H9 (cell line): Measurements from ENCODE around the gene ZNF232. TPM values are rescaled to one million over a fixed set of nuclear protein-coding genes. Genes with fewer than 3 reads are reported as not detected.
"Not testable (repeated sequence)": the region's sequence is repeated elsewhere in the genome, so short reads cannot be mapped to it uniquely, and the experiment has no call there.

Experiments
- DNase-seq: peaks from one replicate; pipeline ENCODE4 v3.0.0-alpha.2; 2017
- H2AFZ ChIP-seq: one replicate; pipeline ENCODE4 v1.6.1; 2013; ENCODE audit warnings: mild to moderate bottlenecking, low read length, control low read depth, moderate library complexity
- H2AK5ac ChIP-seq: 2 replicates; pipeline ENCODE4 v1.6.1; 2013; ENCODE audit warnings: low read length, control low read depth, mixed read lengths; ENCODE audit not compliant: insufficient read length
- H2BK120ac ChIP-seq: one replicate; pipeline ENCODE4 v1.6.1; 2013; ENCODE audit warnings: low read depth, mild to moderate bottlenecking, low read length, control low read depth, inconsistent platforms; ENCODE audit not compliant: poor library complexity, severe bottlenecking
- H2BK12ac ChIP-seq: 2 replicates; pipeline ENCODE4 v1.6.1; 2013; ENCODE audit warnings: low read length, control low read depth, mixed read lengths, low read depth; ENCODE audit not compliant: insufficient read length
- H2BK15ac ChIP-seq: 2 replicates; pipeline ENCODE4 v1.6.1; 2013; ENCODE audit warnings: low read depth, low read length, control low read depth
- H2BK20ac ChIP-seq: one replicate; pipeline ENCODE4 v1.6.1; 2013; ENCODE audit warnings: low read depth, mild to moderate bottlenecking, low read length, control low read depth, inconsistent platforms; ENCODE audit not compliant: poor library complexity, severe bottlenecking
- H2BK5ac ChIP-seq: 2 replicates; pipeline ENCODE4 v1.6.1; 2013; ENCODE audit warnings: low read length, control low read depth, mixed read lengths; ENCODE audit not compliant: insufficient read length
- H3K14ac ChIP-seq: 2 replicates; pipeline ENCODE4 v1.6.1; 2013; ENCODE audit warnings: low read length, control low read depth; ENCODE audit not compliant: insufficient read depth
- H3K18ac ChIP-seq: 2 replicates; pipeline ENCODE4 v1.6.1; 2013; ENCODE audit warnings: low read depth, mild to moderate bottlenecking, mixed read lengths, low read length, control low read depth; ENCODE audit not compliant: insufficient read length
- H3K23ac ChIP-seq: 2 replicates; pipeline ENCODE4 v1.6.1; 2013; ENCODE audit warnings: low read length, control low read depth, mixed read lengths, low read depth; ENCODE audit not compliant: insufficient read length
- H3K23me2 ChIP-seq: 2 replicates; pipeline ENCODE4 v1.6.1; 2013; ENCODE audit warnings: low read depth, mild to moderate bottlenecking, mixed read lengths, low read length, control low read depth; ENCODE audit not compliant: insufficient read length, poor library complexity, severe bottlenecking
- H3K27ac ChIP-seq: 2 replicates; pipeline ENCODE4 v1.5.1; 2013; ENCODE audit warnings: low read length, control low read depth, mixed read lengths, low read depth; ENCODE audit not compliant: insufficient read length
- H3K27me3 ChIP-seq: 2 replicates; pipeline ENCODE4 v1.6.1; 2013; ENCODE audit warnings: low read length, control low read depth, inconsistent platforms; ENCODE audit not compliant: insufficient read depth
- H3K4ac ChIP-seq: 2 replicates; pipeline ENCODE4 v1.6.1; 2013; ENCODE audit warnings: low read depth, mild to moderate bottlenecking, control low read depth, inconsistent platforms, low read length, moderate library complexity
- H3K4me1 ChIP-seq: 2 replicates; pipeline ENCODE4 v1.6.1; 2013; ENCODE audit warnings: low read length, control low read depth, inconsistent platforms; ENCODE audit not compliant: insufficient read depth
- H3K4me2 ChIP-seq: 2 replicates; pipeline ENCODE4 v1.6.1; 2013; ENCODE audit warnings: low read length, control low read depth, mixed read lengths; ENCODE audit not compliant: insufficient read length, insufficient read depth
- H3K56ac ChIP-seq: 2 replicates; pipeline ENCODE4 v1.6.1; 2013; ENCODE audit warnings: low read depth, mild to moderate bottlenecking, mixed read lengths, low read length, control low read depth; ENCODE audit not compliant: insufficient read length
- H3K79me1 ChIP-seq: 2 replicates; pipeline ENCODE4 v1.6.1; 2013; ENCODE audit warnings: low read depth, mild to moderate bottlenecking, moderate library complexity, low read length, control low read depth, inconsistent platforms; ENCODE audit not compliant: insufficient read depth, poor library complexity, severe bottlenecking
- H3K79me2 ChIP-seq: 2 replicates; pipeline ENCODE4 v1.6.1; 2013; ENCODE audit warnings: low read length, control low read depth, inconsistent platforms; ENCODE audit not compliant: insufficient read depth
- H3K9ac ChIP-seq: 2 replicates; pipeline ENCODE4 v1.6.1; 2013; ENCODE audit warnings: low read length, control low read depth, mixed read lengths; ENCODE audit not compliant: insufficient read length; ENCODE audit errors: extremely low read depth
- H3K9me3 ChIP-seq: one replicate; pipeline ENCODE4 v1.6.1; 2013; ENCODE audit warnings: low read depth, low read length, inconsistent platforms; ENCODE audit not compliant: control insufficient read depth
- H3T11ph ChIP-seq: one replicate; pipeline ENCODE4 v1.6.1; 2013; ENCODE audit warnings: mild to moderate bottlenecking, low read length, control low read depth, inconsistent platforms
- H4K20me1 ChIP-seq: one replicate; pipeline ENCODE4 v1.6.1; 2013; ENCODE audit not compliant: control insufficient read depth, insufficient read length, insufficient read depth
- H4K5ac ChIP-seq: 2 replicates; pipeline ENCODE4 v1.6.1; 2013; ENCODE audit warnings: low read depth, mild to moderate bottlenecking, mixed read lengths, low read length, control low read depth; ENCODE audit not compliant: insufficient read length
- H4K8ac ChIP-seq: replicated peaks from 2 replicates; pipeline ENCODE4 v1.6.1; 2013; ENCODE audit warnings: low read length, control low read depth, mixed read lengths, low read depth; ENCODE audit not compliant: insufficient read length
- H4K91ac ChIP-seq: 2 replicates; pipeline ENCODE4 v1.6.1; 2013; ENCODE audit warnings: low read depth, mild to moderate bottlenecking, moderate library complexity, mixed read lengths, low read length, control low read depth; ENCODE audit not compliant: insufficient read length
- H3K27ac Mint-ChIP-seq, 3 experiments: 2 replicates in 2 of 3; 3 replicates in 1 of 3; pipeline ENCODE4 v1.8.0; 2020 to 2021; ENCODE audit warnings: mixed read lengths in 3 of 3, mild to moderate bottlenecking in 1 of 3, moderate library complexity in 1 of 3
- H3K27me3 Mint-ChIP-seq: 2 replicates; pipeline ENCODE4 v1.8.0; 2021; ENCODE audit warnings: low read depth, mild to moderate bottlenecking, moderate library complexity, mixed read lengths
- H3K36me3 Mint-ChIP-seq, 3 experiments: 2 replicates in 2 of 3; 3 replicates in 1 of 3; pipeline ENCODE4 v1.8.0; 2020 to 2021; ENCODE audit warnings: low read depth in 3 of 3, mixed read lengths in 3 of 3; ENCODE audit not compliant: insufficient read depth in 1 of 3
- H3K4me1 Mint-ChIP-seq, 2 experiments: 2 replicates each; pipeline ENCODE4 v1.8.0; 2020; ENCODE audit warnings: mixed read lengths in 2 of 2
- H3K4me3 Mint-ChIP-seq, 2 experiments: 2 replicates in 1 of 2; 3 replicates in 1 of 2; pipeline ENCODE4 v1.8.0; 2020 to 2021; ENCODE audit warnings: mild to moderate bottlenecking in 2 of 2, mixed read lengths in 2 of 2, moderate library complexity in 1 of 2
- H3K9me3 Mint-ChIP-seq, 2 experiments: 2 replicates in 1 of 2; 3 replicates in 1 of 2; pipeline ENCODE4 v1.8.0; 2020; ENCODE audit warnings: mild to moderate bottlenecking in 2 of 2, mixed read lengths in 2 of 2, moderate library complexity in 1 of 2
- WGBS: extraction: QIAGEN DNeasy Blood & Tissue Kit; methylation state at CpG from one replicate; pipeline ENCODE4 v1.1.7; 2013; ENCODE audit warnings: missing lambda C conversion rate, low lambda C conversion rate, mixed read lengths; ENCODE audit not compliant: insufficient read length; ENCODE audit errors: extremely low coverage; 5-methylcytosine and 5-hydroxymethylcytosine counted together
- total RNA-seq: library from RNA; stranded (reverse); gene quantifications from 2 replicates; pipeline ENCODE4 v1.2.1, GENCODE V29; 2021
- TF ChIP-seq, protein P1 (sequence below): fragments of 200-600 bp; sonication (generic); conservative IDR thresholded peaks from 3 replicates; pipeline ENCODE4 v1.8.0; 2021; ENCODE audit warnings: antibody characterized with exemption, mild to moderate bottlenecking

ZNF232 gene
- total RNA-seq, 1 experiment from 2014 or later = 46.4 TPM

DNA sequence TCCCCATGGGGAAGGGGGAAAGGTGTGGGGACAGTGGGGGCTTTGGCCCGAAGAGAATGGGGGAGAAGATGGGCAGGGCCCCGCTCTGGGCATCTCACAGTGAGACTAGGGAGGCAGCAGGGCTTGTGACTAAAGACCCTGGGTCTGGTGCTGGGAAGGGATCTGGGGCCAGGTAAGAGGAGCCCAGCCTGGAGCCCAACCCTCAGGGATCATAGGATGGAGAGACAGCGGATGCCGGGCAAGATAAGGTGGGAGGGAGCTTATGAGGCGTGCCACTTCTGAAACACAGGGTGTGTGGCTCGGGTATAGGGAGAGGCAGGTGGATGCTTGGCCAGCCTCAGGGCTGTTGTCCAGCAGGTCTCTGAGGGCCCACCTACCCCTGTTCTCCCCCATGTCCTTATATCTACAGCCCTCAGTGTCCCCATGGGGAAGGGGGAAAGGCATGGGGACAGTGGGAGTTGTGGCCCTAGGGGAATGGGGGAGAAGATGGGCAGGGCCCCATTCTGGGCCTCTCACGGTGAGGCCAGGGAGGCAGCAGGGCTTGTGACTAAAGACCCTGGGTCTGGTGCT is 19.6 kb upstream of the ZNF232 start:
- Histone ChIP-seq H3K9me3 (no peaks in the 10 kb centered on the region), H3K79me2 (no peaks in the 10 kb centered on the region), H4K91ac (no peak overlapping the region), H3K18ac (no peak overlapping the region), H4K5ac (no peak overlapping the region), H2AK5ac (no peak overlapping the region), H3K4me2 (no peak overlapping the region), H3K9ac (no peak overlapping the region), H3K23me2 (no peaks in the 10 kb centered on the region), H3K14ac (no peak overlapping the region; the same call in 1 of the 2 replicates), H2BK20ac (no peak overlapping the region), H3K79me1 (no peaks in the 10 kb centered on the region), H3K27ac (no peak overlapping the region), H3K4me1 (no peaks in the 10 kb centered on the region), H3K4ac (no peak overlapping the region), H4K20me1 (no peaks in the 10 kb centered on the region), H2BK5ac (no peak overlapping the region), H2BK12ac (no peak overlapping the region), H2BK120ac (no peak overlapping the region), H3K27me3 (no peaks in the 10 kb centered on the region), H2AFZ (no peak overlapping the region), H4K8ac (no peak overlapping the region), H3K56ac (no peak overlapping the region), H3K23ac (no peak overlapping the region), H2BK15ac (no peak overlapping the region), H3T11ph (no peak overlapping the region)
- no CpG with 5 or more reads among the region's 7 CpGs for WGBS
- Mint-ChIP-seq H3K4me3 (no peak overlapping the region), H3K36me3 (no peaks in the 10 kb centered on the region), H3K27me3 (peaks cover 20% of the 10 kb centered on the region), H3K27ac (no peak overlapping the region; a peak in 1 of 7 replicates), H3K4me1 (no peaks in the 10 kb centered on the region), H3K9me3 (no peaks in the 10 kb centered on the region)
- DNase-seq = no peak
- TF ChIP-seq, protein P1, sequence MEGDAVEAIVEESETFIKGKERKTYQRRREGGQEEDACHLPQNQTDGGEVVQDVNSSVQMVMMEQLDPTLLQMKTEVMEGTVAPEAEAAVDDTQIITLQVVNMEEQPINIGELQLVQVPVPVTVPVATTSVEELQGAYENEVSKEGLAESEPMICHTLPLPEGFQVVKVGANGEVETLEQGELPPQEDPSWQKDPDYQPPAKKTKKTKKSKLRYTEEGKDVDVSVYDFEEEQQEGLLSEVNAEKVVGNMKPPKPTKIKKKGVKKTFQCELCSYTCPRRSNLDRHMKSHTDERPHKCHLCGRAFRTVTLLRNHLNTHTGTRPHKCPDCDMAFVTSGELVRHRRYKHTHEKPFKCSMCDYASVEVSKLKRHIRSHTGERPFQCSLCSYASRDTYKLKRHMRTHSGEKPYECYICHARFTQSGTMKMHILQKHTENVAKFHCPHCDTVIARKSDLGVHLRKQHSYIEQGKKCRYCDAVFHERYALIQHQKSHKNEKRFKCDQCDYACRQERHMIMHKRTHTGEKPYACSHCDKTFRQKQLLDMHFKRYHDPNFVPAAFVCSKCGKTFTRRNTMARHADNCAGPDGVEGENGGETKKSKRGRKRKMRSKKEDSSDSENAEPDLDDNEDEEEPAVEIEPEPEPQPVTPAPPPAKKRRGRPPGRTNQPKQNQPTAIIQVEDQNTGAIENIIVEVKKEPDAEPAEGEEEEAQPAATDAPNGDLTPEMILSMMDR = no peak

DNA sequence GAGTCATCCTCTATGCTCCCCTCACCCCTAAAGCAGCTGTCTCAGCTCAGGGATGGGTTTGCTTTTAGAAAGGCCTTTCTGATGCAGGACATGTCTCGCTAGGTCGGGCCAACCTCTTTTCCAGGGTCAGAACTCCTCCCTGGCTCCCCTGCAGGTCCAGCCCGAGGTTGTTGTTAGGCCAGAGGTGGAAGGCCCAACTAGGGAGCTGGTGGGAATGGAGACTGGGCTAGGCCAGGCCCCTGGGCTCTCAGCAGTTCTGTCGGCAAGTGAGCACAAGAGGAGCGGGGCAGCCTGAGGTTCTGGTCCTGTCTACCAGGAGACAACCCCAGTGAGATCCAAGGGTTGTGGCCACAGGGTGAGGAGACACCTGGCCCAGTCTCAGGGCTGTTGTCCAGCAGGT is 19.0 kb upstream of the ZNF232 start:
- H3K4me1 ChIP-seq, H3K79me1 ChIP-seq, H2BK15ac ChIP-seq, H2AFZ ChIP-seq, H3K79me2 ChIP-seq, H4K5ac ChIP-seq, H3K9me3 Mint-ChIP-seq, H2BK20ac ChIP-seq, H3K4me3 Mint-ChIP-seq, H4K20me1 ChIP-seq, H4K8ac ChIP-seq, H3T11ph ChIP-seq, H3K56ac ChIP-seq, H3K4me2 ChIP-seq, H3K4me1 Mint-ChIP-seq, H3K23ac ChIP-seq, H3K23me2 ChIP-seq, H3K36me3 Mint-ChIP-seq, DNase-seq, H2BK120ac ChIP-seq, H3K27me3 ChIP-seq, H4K91ac ChIP-seq, H2BK5ac ChIP-seq, H3K14ac ChIP-seq, H3K18ac ChIP-seq, H3K27ac Mint-ChIP-seq, H3K9ac ChIP-seq, H3K27ac ChIP-seq, H2BK12ac ChIP-seq, H3K9me3 ChIP-seq, H2AK5ac ChIP-seq, H3K4ac ChIP-seq: not testable (repeated sequence)
- H3K27me3 Mint-ChIP-seq = peaks cover 26% of the 10 kb centered on the region
- no CpG with 5 or more reads among the region's 5 CpGs for WGBS
